HT-29 (cell line): ENCODE results near the gene TSC22D3. TPM values are rescaled to one million over a fixed set of nuclear protein-coding genes. Genes with fewer than 3 reads are reported as not detected.

ENCODE experiments used
- DNase-seq: peaks from one replicate; pipeline ENCODE4 v3.0.0-alpha.2; 2015; ENCODE audit warnings: low spot score
- total RNA-seq: library from RNA; depleted of rRNA; stranded (reverse); fragments of >200 nt; shearing (Covaris generic); gene quantifications from 2 replicates; pipeline ENCODE4 v1.2.3, GENCODE V29; 2014

TSC22D3 gene
- total RNA-seq, 1 experiment from 2014 or later = 54.6 TPM

DNA sequence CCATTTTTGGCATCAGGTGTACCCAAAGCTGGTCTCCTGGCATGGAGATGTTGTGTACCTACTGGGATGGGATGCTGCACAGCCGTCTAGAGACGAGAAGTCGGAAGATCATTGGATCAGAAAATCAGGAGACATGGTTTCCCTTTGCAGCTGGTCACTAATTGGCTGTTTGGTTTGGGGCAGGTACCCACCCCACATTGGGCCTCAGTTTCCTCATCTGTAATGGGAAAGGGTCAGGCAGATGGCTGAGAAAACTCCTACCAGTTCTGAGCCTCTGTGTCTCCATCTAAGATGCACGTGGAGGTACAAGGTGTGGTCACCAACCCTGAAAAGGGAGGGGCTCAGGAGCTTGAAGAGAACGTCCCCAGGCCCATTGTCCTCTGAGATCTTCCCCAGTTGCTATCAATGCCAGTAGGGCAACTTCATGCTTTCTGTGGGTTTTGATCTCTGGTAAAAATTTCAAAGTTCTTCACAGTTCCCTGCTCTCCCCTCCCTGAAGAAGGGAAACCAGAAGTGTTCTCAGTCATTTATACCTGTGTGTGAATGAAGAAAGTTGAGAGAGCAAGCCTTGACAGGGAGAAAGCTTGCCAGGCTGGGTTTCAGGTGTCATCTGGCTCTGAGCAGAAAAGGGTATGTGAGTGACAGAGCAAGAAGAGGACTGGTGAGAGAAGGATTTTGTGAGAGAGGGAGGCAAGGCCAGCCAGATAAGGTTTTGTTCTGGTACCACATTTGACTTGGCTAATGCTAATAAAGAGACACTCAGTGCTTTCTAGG lies 15.1 kb downstream of the TSC22D3 start:
- DNase-seq = no peak

DNA sequence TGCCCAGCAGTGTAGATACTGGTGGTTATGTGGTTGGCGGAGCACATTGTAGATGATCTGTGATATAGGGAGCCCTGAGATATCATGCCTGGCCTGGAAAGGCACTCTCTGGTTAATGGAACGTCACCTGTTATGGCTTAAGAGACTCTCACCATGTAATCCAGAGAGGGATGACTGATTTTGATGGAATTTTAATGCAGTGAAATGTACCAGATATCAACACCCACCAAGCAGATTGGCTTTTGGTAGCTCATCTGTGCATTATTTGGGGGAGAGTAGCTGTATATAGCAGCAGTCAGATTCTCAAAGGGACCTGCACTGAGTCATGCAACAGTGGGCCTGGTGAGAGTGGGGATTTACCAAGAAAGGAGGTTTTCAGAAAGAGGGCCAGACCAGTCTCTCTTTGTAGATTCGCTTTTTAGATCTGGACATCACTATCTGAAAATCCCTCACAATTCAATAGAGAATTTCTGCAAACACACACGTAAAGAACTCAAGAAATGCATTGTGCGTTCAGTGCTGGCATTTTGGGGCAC lies 17.3 kb downstream of the TSC22D3 start:
- no peak for DNase-seq

- no peak for DNase-seq
Measured at GRCh38 chrX:107755721-107756120, 19.9 kb downstream of the TSC22D3 start.

- no peak for DNase-seq
Measured at GRCh38 chrX:107753187-107753586, 22.4 kb downstream of the TSC22D3 start.

- no peak for DNase-seq
Measured at GRCh38 chrX:107752714-107753113, 22.9 kb downstream of the TSC22D3 start.

GRCh38 chrX:107752043-107752442 lies 23.5 kb downstream of the TSC22D3 start:
- DNase-seq = no peak

GRCh38 chrX:107750861-107751445 lies 24.6 kb downstream of the TSC22D3 start:
- DNase-seq = no peak

DNA sequence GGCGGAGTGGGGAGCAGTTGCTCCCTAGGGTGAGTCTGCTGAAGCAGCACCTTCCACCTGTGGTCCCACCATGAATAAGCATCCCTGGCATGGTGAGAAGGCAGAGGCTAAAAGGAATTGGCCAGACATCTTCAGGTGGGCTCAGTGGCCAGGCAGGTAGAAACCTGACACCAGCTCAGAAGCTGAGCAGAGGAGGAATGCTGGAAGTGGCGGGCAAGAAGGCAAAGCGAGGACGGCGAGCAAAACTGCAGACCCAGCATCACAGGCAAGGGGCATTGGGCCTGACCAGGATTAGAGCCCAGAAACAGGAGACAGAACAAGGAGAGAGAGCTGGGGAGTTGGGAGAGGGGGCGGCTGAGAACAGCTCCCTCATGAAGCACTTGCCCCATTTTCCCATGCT lies 25.3 kb downstream of the TSC22D3 start:
- DNase-seq = no peak

DNA sequence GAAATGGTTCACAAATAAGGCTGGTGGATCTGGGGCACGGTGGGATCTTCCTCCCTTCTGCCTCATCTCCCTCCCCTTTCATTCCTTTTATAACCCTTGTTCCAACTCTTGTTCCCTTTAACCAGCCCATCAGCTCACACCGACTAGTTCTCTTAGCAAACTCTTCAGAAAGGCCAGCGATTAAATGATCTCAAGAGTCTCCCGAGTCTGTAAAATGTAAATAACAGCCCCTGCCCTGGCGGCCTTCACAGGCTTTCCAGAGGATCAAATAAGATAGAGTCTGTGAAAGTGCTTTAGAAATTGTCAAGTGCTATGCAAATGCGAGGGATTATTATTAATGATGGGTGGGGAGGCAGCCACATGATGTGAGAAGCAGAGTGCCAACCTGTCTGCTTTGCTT lies 27.1 kb downstream of the TSC22D3 start:
- no peak for DNase-seq

- peak; percentile 41 for DNase-seq
Measured at GRCh38 chrX:107747596-107748161, 27.9 kb downstream of the TSC22D3 start.

DNA sequence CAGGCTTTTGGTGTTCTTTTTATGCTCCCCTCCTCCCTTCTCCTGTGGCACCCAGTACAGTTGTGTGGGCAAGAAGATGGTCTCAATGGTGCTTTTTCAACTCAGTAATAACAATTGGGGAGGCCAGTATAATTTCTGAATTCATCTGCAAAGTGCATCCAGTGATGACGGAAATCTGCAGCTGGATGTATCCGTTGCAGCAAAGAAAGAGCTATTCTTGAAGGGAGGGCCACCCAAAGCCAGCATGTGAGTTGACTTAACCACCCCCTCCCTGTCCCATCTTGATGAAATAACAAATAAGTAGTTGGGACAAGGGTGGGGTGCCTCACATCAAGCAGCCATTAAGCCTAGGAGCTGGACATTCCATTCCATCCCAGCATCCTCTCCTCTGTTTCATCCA lies 30.7 kb downstream of the TSC22D3 start:
- no peak for DNase-seq

DNA sequence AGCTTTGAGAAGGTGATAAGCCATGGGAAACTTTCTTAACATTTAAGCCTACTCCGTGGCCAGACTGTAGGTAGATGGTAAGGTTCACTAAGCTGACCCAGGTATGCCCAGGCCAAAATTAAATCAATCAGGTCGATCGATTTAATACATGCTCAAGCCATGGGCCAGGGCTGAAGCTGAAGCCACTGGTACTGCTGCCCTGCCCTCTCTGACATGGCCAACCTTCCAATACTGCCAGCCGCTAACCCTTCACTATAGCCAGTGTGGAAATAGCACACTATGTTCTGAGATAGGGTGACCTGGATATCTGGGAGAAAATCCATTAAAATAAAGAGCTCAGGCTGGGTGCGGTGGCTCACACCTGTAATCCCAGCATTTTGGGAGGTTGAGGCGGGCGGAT lies 31.6 kb downstream of the TSC22D3 start:
- no peak for DNase-seq

DNA sequence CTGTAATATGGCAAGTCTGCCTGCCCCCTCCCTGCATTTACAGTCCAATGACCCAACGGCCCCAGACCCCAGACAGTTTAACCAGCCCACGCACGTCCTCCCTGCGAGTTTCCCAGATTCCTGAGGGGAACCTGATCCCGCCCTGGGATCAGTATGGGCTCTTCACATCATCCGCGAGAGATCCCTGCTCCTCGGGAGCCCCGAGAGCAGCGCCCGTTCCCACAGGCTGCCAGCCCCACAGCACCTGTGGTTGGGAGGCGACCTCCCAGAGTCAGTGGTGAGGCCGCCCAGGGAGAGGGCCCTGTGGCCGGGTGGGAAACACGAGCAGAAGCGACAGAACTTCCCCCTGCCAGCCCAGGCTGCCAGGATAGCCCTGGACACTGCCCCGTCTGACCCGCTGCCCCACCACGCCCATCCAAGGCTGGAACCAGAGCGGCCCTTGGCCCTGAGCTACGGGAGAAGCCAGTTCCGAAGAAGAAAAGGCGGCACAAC lies 32.8 kb downstream of the TSC22D3 start:
- DNase-seq = no peak

DNA sequence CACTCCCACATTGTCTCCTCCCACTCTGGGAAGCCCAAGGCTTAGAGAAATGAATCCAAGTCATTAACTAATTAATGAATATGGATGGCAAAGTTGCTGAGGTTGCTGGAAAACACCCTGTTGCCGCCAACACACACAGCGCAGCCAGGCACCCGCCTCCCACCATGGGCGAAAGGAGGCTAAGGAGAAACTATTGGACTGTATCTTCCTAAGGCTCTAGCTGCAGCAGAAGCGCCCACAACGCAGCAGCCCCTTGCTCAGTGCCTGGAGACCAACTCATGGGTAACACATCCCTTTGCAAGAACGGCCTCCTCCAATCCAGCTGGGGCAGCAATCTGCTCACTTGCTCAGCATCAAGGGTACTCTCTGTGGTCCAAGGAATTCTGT lies 34.2 kb downstream of the TSC22D3 start:
- DNase-seq = no peak

GRCh38 chrX:107739541-107739940 lies 36.0 kb downstream of the TSC22D3 start:
- DNase-seq = no peak

- no peak for DNase-seq
Measured at GRCh38 chrX:107738768-107739167, 36.8 kb downstream of the TSC22D3 start.

DNA sequence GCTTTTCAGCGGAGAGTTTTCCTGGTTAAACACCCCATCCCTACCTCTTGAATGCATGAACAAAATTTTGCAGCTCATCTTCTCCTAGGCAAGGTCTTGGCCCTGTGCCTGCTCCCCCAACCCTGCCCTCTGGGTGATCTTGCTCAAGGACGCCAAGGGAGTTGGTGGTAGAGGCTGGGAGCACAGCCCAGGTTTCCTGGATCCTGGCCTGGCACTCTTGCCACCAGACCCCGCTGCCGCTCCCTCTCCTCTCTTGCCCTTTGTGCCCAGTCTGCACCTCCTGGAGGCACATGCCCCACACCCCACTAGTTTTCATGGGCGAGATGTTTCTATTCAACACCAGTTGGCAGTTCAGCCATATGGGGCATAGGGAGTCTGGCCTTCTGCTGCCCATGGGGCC lies 37.3 kb downstream of the TSC22D3 start:
- no peak for DNase-seq

DNA sequence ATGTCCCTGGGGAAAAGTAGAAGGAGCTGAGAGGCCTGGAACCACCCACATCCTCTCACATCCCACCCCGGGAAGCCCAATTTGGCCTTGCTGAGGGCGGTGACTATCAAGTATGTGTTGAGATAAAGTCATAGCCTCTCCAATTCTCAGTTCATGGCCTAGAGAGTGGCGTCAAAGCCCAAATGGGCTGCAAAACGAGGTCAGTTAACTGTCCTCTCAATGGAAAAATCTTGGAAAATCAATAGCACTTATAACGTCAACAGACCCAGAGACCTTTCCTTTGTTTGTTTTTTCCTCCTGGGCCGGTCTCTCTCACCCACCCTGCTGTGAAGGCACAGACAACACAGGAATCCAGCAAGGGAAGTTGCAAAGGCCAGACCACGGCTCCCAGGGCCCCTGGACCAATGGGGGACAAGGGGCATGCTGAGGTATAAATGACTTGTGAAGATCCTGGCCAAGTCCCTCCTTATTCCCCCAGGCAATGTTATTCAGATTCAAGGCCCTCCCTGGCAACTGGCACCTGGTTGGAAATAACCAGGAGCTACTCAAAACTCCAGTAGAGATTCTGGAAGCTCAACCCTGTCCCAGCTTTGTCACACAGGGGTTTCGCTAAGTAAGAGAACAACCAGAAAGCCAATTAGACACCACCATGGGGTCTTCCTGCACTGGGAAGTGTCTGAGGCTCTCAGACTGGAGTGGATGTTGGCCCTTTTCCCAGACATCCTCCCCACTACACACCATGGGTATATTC lies 38.6 kb downstream of the TSC22D3 start:
- peak; percentile 26 for DNase-seq

GRCh38 chrX:107734646-107735045 lies 40.9 kb downstream of the TSC22D3 start:
- no peak for DNase-seq

- DNase-seq = no peak
Measured at GRCh38 chrX:107733686-107734085, 41.9 kb downstream of the TSC22D3 start.

DNA sequence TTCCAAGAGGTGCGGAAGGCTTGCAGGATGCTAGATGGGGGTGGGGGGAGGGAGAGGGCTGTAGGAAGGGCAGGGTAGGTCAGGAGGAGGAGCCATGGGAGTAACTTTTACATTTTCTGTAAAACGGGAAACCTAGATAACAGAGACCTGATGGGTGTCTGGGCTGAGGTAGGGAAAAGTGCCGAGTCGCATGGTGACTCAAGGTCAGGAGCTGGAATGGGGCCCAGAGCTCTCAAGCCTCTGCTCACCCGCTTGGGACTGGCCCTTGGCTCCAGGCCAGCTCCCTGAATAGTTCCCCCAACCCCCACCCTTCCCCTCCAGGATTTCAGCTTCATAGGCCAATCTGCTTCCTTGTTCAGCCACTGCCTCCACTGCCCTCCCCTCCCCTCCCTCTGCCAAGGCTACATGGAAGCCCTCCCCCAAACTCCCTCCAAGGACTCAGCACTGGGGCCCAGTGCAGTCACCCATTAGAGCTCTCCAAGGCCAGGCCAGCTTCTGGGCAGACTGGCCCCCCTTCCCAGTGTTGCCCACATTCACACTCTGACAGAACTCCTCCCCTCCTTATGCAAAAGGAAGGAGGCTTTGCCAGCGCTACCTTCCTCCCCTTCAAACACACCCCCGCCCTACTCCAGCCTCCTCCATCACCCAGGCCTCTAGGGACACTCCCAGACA lies 43.6 kb downstream of the TSC22D3 start:
- DNase-seq = peak; percentile 93
